Fibroblast of skin of left biceps (primary cell): ENCODE data around the gene YIPF4.
A peak's percentile ranks its signal among the peaks of the same experiment; 100 is the strongest.
"Not testable (repeated sequence)": the region's sequence is repeated elsewhere in the genome, so short reads cannot be mapped to it uniquely, and the experiment has no call there.

Experiments used
- DNase-seq, 2 experiments: peaks; one replicate each; pipeline ENCODE4 v3.0.0-alpha.2; 2013; ENCODE audit warnings: low read depth in 2 of 2

Gene YIPF4

GRCh38 chr2:32289165-32289999, 11.7 kb downstream of the YIPF4 start:
- DNase-seq = peak; percentile 10 to 29

GRCh38 chr2:32290000-32290339, 12.3 kb downstream of the YIPF4 start:
- DNase-seq = no peak

GRCh38 chr2:32291746-32292145, 14.0 kb downstream of the YIPF4 start:
- no peak for DNase-seq

- DNase-seq = not testable (repeated sequence)
These were observed 15.8 kb downstream of the YIPF4 start for GRCh38 chr2:32293493-32293892.

GRCh38 chr2:32293966-32294562, 16.4 kb downstream of the YIPF4 start:
- not testable (repeated sequence) for DNase-seq

- DNase-seq = no peak
These were observed 32.9 kb downstream of the YIPF4 start for GRCh38 chr2:32310577-32310976.

GRCh38 chr2:32314886-32315285, 37.2 kb downstream of the YIPF4 start:
- no peak for DNase-seq

- not testable (repeated sequence) for DNase-seq
These were observed 51.0 kb downstream of the YIPF4 start for GRCh38 chr2:32328679-32329078.

GRCh38 chr2:32329180-32329980, 51.7 kb downstream of the YIPF4 start:
- not testable (repeated sequence) for DNase-seq

- DNase-seq = peak; percentile 5 to 10
These were observed 52.4 kb downstream of the YIPF4 start for GRCh38 chr2:32330136-32330535.

- DNase-seq = no peak
These were observed 65.1 kb downstream of the YIPF4 start for GRCh38 chr2:32342801-32343200.

- DNase-seq = not testable (repeated sequence)
These were observed 73.1 kb downstream of the YIPF4 start for GRCh38 chr2:32350797-32351196.

- DNase-seq = no peak
These were observed 78.4 kb downstream of the YIPF4 start for GRCh38 chr2:32355976-32356680.

GRCh38 chr2:32356681-32357317, 79.1 kb downstream of the YIPF4 start, which contains the start of gene BIRC6:
Gene BIRC6, plus strand, starts transcription at chr2:32357023. Its CDS starts 139 bp downstream, at chr2:32357162.
- peak; percentile 83 to 84 for DNase-seq

- DNase-seq = no peak
These were observed 79.8 kb downstream of the YIPF4 start for GRCh38 chr2:32357318-32358110.

GRCh38 chr2:32358111-32358482, 80.4 kb downstream of the YIPF4 start:
- no peak for DNase-seq

- no peak for DNase-seq
These were observed 82.7 kb downstream of the YIPF4 start for GRCh38 chr2:32360416-32360815.

GRCh38 chr2:32362997-32363396, 85.3 kb downstream of the YIPF4 start:
- DNase-seq = not testable (repeated sequence)

GRCh38 chr2:32363597-32363996, 85.9 kb downstream of the YIPF4 start:
- DNase-seq = no peak

- not testable (repeated sequence) for DNase-seq
These were observed 86.6 kb downstream of the YIPF4 start for GRCh38 chr2:32364290-32364689.
